ENCODE measurements around the gene KRT10. TPM values are rescaled to one million over a fixed set of nuclear protein-coding genes. Genes with fewer than 3 reads are reported as not detected.

KRT10 gene
- total RNA-seq: 7.1 and 7.6 TPM in 2 replicates

GRCh38 chr17:40822132-40822812 is at the start of gene KRT10:
Gene KRT10, minus strand, starts transcription at chr17:40822614. Its CDS starts 29 bp downstream, at chr17:40822585.

GRCh38 chr17:40866838-40867237 is 44.4 kb upstream of the KRT10 start, which contains the start of gene KRT12:
Gene KRT12, minus strand, starts transcription at chr17:40867223. Its CDS starts 37 bp downstream, at chr17:40867186.

GRCh38 chr17:40799859-40800258 is 22.6 kb downstream of the KRT10 start, which contains the start of gene KRT28:
Gene KRT28, minus strand, starts transcription at chr17:40799959. Its CDS starts 66 bp downstream, at chr17:40799893.

GRCh38 chr17:40782450-40782849 is 40.0 kb downstream of the KRT10 start, which contains the start of gene KRT27:
Gene KRT27, minus strand, starts transcription at chr17:40782550. Its CDS starts 57 bp downstream, at chr17:40782493.

GRCh38 chr17:40772101-40772500 is 50.3 kb downstream of the KRT10 start, which contains the start of gene KRT26:
Gene KRT26, minus strand, starts transcription at chr17:40772201. Its CDS starts 88 bp downstream, at chr17:40772113.

Other genes with a start within 250 kb of the KRT10 start
- 135 and 139 TPM in 2 replicates for gene SMARCE1, start 174.8 kb downstream of the KRT10 start, total RNA-seq
- not detected in 2 replicates for gene KRT222, start 157.4 kb downstream of the KRT10 start, total RNA-seq
- not detected in 2 replicates for gene KRT24, start 118.9 kb downstream of the KRT10 start, total RNA-seq
- gene KRT25, start 67.3 kb downstream of the KRT10 start, total RNA-seq: not detected in 2 replicates
- gene KRT26, start 50.4 kb downstream of the KRT10 start, total RNA-seq: not detected in 2 replicates
- gene KRT27, start 40.1 kb downstream of the KRT10 start, total RNA-seq: not detected in 2 replicates
- gene KRT28, start 22.7 kb downstream of the KRT10 start, total RNA-seq: not detected in 2 replicates
- gene KRT12, start 44.6 kb upstream of the KRT10 start, total RNA-seq: not detected in 2 replicates
- not detected in 2 replicates for gene KRT20, start 62.6 kb upstream of the KRT10 start, total RNA-seq
- 0.39 and 0.43 TPM in 2 replicates for gene KRT23, start 115.0 kb upstream of the KRT10 start, total RNA-seq
- not detected in 2 replicates for gene KRT39, start 144.3 kb upstream of the KRT10 start, total RNA-seq
- not detected in 2 replicates for gene KRT40, start 161.7 kb upstream of the KRT10 start, total RNA-seq
- gene KRTAP3-3, start 171.6 kb upstream of the KRT10 start, total RNA-seq: not detected in 2 replicates
- not detected in 2 replicates for gene KRTAP3-2, start 177.3 kb upstream of the KRT10 start, total RNA-seq
- gene KRTAP3-1, start 186.5 kb upstream of the KRT10 start, total RNA-seq: not detected in 2 replicates
- gene KRTAP1-5, start 204.6 kb upstream of the KRT10 start, total RNA-seq: 1.3 and 11.6 TPM in 2 replicates
- gene KRTAP1-4, start 207.6 kb upstream of the KRT10 start, total RNA-seq: not detected in 2 replicates
- not detected in 2 replicates for gene KRTAP1-3, start 212.3 kb upstream of the KRT10 start, total RNA-seq
- gene KRTAP1-1, start 218.8 kb upstream of the KRT10 start, total RNA-seq: not detected in 2 replicates
- gene KRTAP2-1, start 224.7 kb upstream of the KRT10 start, total RNA-seq: not detected in 2 replicates
- gene KRTAP2-2, start 232.6 kb upstream of the KRT10 start, total RNA-seq: not detected in 2 replicates
- gene KRTAP2-3, start 237.5 kb upstream of the KRT10 start, total RNA-seq: 0.26 and 1.1 TPM in 2 replicates
- not detected in 2 replicates for gene KRTAP2-4, start 243.3 kb upstream of the KRT10 start, total RNA-seq